GM23338 (cell line): Measurements from ENCODE around the gene SSTR4. TPM values are rescaled to one million over a fixed set of nuclear protein-coding genes. Genes with fewer than 3 reads are reported as not detected.

Experiments
- ATAC-seq: fragments of 200-7000 bp; cut with Tn5 transposase; 3 replicates; pipeline ENCODE4 v1.9.1; 2020
- DNase-seq: peaks from one replicate; pipeline ENCODE4 v3.0.0-alpha.2; 2015; ENCODE audit warnings: low spot score
- H2AFZ ChIP-seq: fragments of 200-600 bp; sonication (generic); 2 replicates; pipeline ENCODE4 v1.8.0; 2016; ENCODE audit warnings: antibody characterized with exemption, mild to moderate bottlenecking, moderate library complexity
- H3F3A ChIP-seq: fragments of 200-600 bp; sonication (generic); replicated peaks from 2 replicates; pipeline ENCODE4 v1.8.0; 2017; ENCODE audit warnings: antibody characterized with exemption, mixed run types, low read depth
- H3K27ac ChIP-seq: fragments of 200-600 bp; sonication (generic); 2 replicates; pipeline ENCODE4 v1.6.1; 2016; ENCODE audit warnings: low read depth
- H3K27me3 ChIP-seq: fragments of 200-600 bp; sonication (generic); 2 replicates; pipeline ENCODE4 v1.8.0; 2016; ENCODE audit warnings: mild to moderate bottlenecking, mixed run types, moderate library complexity; ENCODE audit not compliant: insufficient read depth
- H3K36me3 ChIP-seq: fragments of 200-600 bp; sonication (generic); 2 replicates; pipeline ENCODE4 v1.8.0; 2016; ENCODE audit warnings: mild to moderate bottlenecking; ENCODE audit not compliant: insufficient read depth
- H3K4me1 ChIP-seq: fragments of 200-600 bp; sonication (generic); 2 replicates; pipeline ENCODE4 v1.8.0; 2016; ENCODE audit warnings: mild to moderate bottlenecking, moderate library complexity; ENCODE audit not compliant: insufficient read depth
- H3K4me2 ChIP-seq: fragments of 200-600 bp; sonication (generic); 2 replicates; pipeline ENCODE4 v1.7.1; 2017; ENCODE audit warnings: mixed run types
- H3K4me3 ChIP-seq: fragments of 200-600 bp; sonication (generic); 2 replicates; pipeline ENCODE4 v1.6.1; 2016; ENCODE audit warnings: mixed run types
- H3K79me2 ChIP-seq: fragments of 200-600 bp; sonication (generic); replicated peaks from 2 replicates; pipeline ENCODE4 v1.8.0; 2017; ENCODE audit warnings: mild to moderate bottlenecking; ENCODE audit not compliant: insufficient read depth
- H3K9me2 ChIP-seq: fragments of 200-600 bp; sonication (generic); 2 replicates; pipeline ENCODE4 v1.8.0; 2017; ENCODE audit not compliant: insufficient read depth
- H4K20me1 ChIP-seq: fragments of 200-600 bp; sonication (generic); replicated peaks from 2 replicates; pipeline ENCODE4 v1.8.0; 2017; ENCODE audit warnings: mild to moderate bottlenecking; ENCODE audit not compliant: insufficient read depth
- H3K27ac Mint-ChIP-seq: 2 replicates; pipeline ENCODE4 v1.8.0; 2020; ENCODE audit warnings: inconsistent platforms, mild to moderate bottlenecking, moderate library complexity, mixed read lengths
- H3K27me3 Mint-ChIP-seq: 3 replicates; pipeline ENCODE4 v1.8.0; 2022; ENCODE audit warnings: low read depth, mild to moderate bottlenecking, moderate library complexity, mixed read lengths, inconsistent platforms; ENCODE audit not compliant: insufficient read depth, poor library complexity
- H3K36me3 Mint-ChIP-seq: 3 replicates; pipeline ENCODE4 v1.8.0; 2021; ENCODE audit warnings: low read depth, mild to moderate bottlenecking, inconsistent platforms, moderate library complexity, mixed read lengths
- H3K4me1 Mint-ChIP-seq: 3 replicates; pipeline ENCODE4 v1.8.0; 2020; ENCODE audit warnings: mild to moderate bottlenecking, inconsistent platforms, mixed read lengths
- H3K4me3 Mint-ChIP-seq: 3 replicates; pipeline ENCODE4 v1.8.0; 2021; ENCODE audit warnings: moderate library complexity, mild to moderate bottlenecking, inconsistent platforms, mixed read lengths
- H3K9me3 Mint-ChIP-seq: 3 replicates; pipeline ENCODE4 v1.8.0; 2020; ENCODE audit warnings: moderate library complexity, mild to moderate bottlenecking, inconsistent platforms, mixed read lengths
- EZH2 ChIP-seq: fragments of 200-600 bp; sonication (generic); IDR thresholded peaks from one replicate; pipeline ENCODE4 v1.8.0; 2017; ENCODE audit warnings: antibody characterized with exemption, mild to moderate bottlenecking, low read depth; ENCODE audit not compliant: unreplicated experiment
- JUNB ChIP-seq: IDR thresholded peaks from one replicate; pipeline ENCODE4 v1.6.1; 2016; ENCODE audit warnings: antibody characterized with exemption; ENCODE audit not compliant: unreplicated experiment
- ZNF331 ChIP-seq: fragments of 250-450 bp; sonication (Bioruptor Pico); IDR thresholded peaks from 2 replicates; pipeline ENCODE4 v1.5.0; 2020; ENCODE audit warnings: low read depth, mild to moderate bottlenecking, moderate library complexity
- polyA plus RNA-seq: library from polyadenylated mRNA; unstranded; fragments of >200 nt; fragmentation: Nextera tagmentation; extraction: Ambion mirVana; gene quantifications from 2 replicates; pipeline ENCODE4 v1.2.1, GENCODE V29; 2016
- total RNA-seq: library from RNA; depleted of rRNA; stranded (reverse); fragments of >200 nt; shearing (Covaris generic); gene quantifications from 2 replicates; pipeline ENCODE4 v1.2.3, GENCODE V29; 2014
- TF ChIP-seq, protein P1 (sequence below), 2 experiments: fragments of 200-600 bp in 1 of 2; sonication (generic) in 1 of 2; conservative IDR thresholded peaks; 2 replicates each; pipeline versions ENCODE4 v1.5.1 to v1.6.1; 2016 to 2017; ENCODE audit warnings: antibody characterized with exemption in 2 of 2, low read depth in 2 of 2, mild to moderate bottlenecking in 2 of 2, moderate library complexity in 1 of 2
- TF ChIP-seq, protein P2 (sequence below): IDR thresholded peaks from one replicate; pipeline ENCODE4 v1.6.1; 2018; ENCODE audit warnings: antibody characterized with exemption; ENCODE audit not compliant: unreplicated experiment
- TF ChIP-seq, protein P3 (sequence below): IDR thresholded peaks from 2 replicates; pipeline ENCODE4 v1.6.1; 2016; ENCODE audit warnings: antibody characterized with exemption

The SSTR4 gene
- total and polyA plus RNA-seq, 2 experiments from 2014 or later, result not detected

DNA sequence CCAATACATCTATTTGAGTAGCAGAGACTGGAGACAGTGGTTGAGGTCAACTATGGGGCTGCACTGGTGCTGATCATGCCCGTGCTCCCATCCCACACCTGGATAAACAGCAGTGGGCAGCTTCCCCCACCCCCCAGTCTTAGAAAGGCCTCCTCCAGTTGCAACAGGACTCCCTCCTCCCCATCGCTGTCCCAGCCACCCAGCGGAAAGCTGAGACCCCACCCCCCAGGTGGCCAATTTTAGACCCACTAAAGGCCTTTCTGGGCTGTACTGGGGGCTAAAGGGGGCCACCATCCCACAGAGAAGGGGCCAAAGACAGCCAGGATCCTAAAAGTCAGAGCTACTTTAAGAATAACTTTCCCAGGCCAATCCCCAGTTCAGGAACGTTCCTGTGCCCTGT is 1.2 kb upstream of the SSTR4 start (continued):
- TF ChIP-seq, protein P1, sequence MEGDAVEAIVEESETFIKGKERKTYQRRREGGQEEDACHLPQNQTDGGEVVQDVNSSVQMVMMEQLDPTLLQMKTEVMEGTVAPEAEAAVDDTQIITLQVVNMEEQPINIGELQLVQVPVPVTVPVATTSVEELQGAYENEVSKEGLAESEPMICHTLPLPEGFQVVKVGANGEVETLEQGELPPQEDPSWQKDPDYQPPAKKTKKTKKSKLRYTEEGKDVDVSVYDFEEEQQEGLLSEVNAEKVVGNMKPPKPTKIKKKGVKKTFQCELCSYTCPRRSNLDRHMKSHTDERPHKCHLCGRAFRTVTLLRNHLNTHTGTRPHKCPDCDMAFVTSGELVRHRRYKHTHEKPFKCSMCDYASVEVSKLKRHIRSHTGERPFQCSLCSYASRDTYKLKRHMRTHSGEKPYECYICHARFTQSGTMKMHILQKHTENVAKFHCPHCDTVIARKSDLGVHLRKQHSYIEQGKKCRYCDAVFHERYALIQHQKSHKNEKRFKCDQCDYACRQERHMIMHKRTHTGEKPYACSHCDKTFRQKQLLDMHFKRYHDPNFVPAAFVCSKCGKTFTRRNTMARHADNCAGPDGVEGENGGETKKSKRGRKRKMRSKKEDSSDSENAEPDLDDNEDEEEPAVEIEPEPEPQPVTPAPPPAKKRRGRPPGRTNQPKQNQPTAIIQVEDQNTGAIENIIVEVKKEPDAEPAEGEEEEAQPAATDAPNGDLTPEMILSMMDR (conservative IDR thresholded peaks at IDR 0.05; ENCODE audit: low read depth in 2 of 2), result no peak
- no peak for TF ChIP-seq JUNB
- TF ChIP-seq, protein P2, sequence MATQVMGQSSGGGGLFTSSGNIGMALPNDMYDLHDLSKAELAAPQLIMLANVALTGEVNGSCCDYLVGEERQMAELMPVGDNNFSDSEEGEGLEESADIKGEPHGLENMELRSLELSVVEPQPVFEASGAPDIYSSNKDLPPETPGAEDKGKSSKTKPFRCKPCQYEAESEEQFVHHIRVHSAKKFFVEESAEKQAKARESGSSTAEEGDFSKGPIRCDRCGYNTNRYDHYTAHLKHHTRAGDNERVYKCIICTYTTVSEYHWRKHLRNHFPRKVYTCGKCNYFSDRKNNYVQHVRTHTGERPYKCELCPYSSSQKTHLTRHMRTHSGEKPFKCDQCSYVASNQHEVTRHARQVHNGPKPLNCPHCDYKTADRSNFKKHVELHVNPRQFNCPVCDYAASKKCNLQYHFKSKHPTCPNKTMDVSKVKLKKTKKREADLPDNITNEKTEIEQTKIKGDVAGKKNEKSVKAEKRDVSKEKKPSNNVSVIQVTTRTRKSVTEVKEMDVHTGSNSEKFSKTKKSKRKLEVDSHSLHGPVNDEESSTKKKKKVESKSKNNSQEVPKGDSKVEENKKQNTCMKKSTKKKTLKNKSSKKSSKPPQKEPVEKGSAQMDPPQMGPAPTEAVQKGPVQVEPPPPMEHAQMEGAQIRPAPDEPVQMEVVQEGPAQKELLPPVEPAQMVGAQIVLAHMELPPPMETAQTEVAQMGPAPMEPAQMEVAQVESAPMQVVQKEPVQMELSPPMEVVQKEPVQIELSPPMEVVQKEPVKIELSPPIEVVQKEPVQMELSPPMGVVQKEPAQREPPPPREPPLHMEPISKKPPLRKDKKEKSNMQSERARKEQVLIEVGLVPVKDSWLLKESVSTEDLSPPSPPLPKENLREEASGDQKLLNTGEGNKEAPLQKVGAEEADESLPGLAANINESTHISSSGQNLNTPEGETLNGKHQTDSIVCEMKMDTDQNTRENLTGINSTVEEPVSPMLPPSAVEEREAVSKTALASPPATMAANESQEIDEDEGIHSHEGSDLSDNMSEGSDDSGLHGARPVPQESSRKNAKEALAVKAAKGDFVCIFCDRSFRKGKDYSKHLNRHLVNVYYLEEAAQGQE, result no peak
- TF ChIP-seq, protein P3, sequence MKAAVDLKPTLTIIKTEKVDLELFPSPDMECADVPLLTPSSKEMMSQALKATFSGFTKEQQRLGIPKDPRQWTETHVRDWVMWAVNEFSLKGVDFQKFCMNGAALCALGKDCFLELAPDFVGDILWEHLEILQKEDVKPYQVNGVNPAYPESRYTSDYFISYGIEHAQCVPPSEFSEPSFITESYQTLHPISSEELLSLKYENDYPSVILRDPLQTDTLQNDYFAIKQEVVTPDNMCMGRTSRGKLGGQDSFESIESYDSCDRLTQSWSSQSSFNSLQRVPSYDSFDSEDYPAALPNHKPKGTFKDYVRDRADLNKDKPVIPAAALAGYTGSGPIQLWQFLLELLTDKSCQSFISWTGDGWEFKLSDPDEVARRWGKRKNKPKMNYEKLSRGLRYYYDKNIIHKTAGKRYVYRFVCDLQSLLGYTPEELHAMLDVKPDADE, result no peak

DNA sequence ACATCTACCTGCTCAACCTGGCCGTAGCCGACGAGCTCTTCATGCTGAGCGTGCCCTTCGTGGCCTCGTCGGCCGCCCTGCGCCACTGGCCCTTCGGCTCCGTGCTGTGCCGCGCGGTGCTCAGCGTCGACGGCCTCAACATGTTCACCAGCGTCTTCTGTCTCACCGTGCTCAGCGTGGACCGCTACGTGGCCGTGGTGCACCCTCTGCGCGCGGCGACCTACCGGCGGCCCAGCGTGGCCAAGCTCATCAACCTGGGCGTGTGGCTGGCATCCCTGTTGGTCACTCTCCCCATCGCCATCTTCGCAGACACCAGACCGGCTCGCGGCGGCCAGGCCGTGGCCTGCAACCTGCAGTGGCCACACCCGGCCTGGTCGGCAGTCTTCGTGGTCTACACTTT is 619 bp downstream of the SSTR4 start:
- Histone ChIP-seq H3K27ac (no peak overlapping the region), H3K4me3 (peak overlapping the region; percentile 54), H4K20me1 (no peaks in the 10 kb centered on the region), H3K4me1 (no peaks in the 10 kb centered on the region), H3F3A (no peaks in the 10 kb centered on the region), H3K36me3 (no peaks in the 10 kb centered on the region), H3K9me2 (no peaks in the 10 kb centered on the region), H3K4me2 (peak overlapping the region; percentile 78), H3K27me3 (peaks cover 54% of the 10 kb centered on the region), H2AFZ (no peak overlapping the region), H3K79me2 (no peaks in the 10 kb centered on the region)
- Mint-ChIP-seq H3K4me3 (peak overlapping the region; percentile 52; the same call in 2 of the 3 replicates), H3K9me3 (no peaks in the 10 kb centered on the region), H3K36me3 (no peaks in the 10 kb centered on the region), H3K27me3 (peaks cover 47% of the 10 kb centered on the region), H3K4me1 (peaks cover 5% of the 10 kb centered on the region), H3K27ac (no peak overlapping the region)
- TF ChIP-seq JUNB (no peak), EZH2 (no peak), ZNF331 (CRISPR knock-in tag) (no peak)
- TF ChIP-seq, protein P2, result no peak
- TF ChIP-seq, protein P1 (conservative IDR thresholded peaks at IDR 0.05; ENCODE audit: low read depth in 2 of 2), result no peak
- ATAC-seq, result peak; percentile 14; the same call in 2 of the 3 replicates
- DNase-seq, result no peak
